Measurements from ENCODE around the gene FAAP20. TPM values are rescaled to one million over a fixed set of nuclear protein-coding genes. Genes with fewer than 3 reads are reported as not detected.

Gene FAAP20
- total and polyA plus RNA-seq, 10 of the 15 experiments (the other 5 are each of a cell fraction or from before 2014, with no cell fraction given): 0.79 to 91.8 (median 20.9) TPM

GRCh38 chr1:2173546-2174347 lies 20.8 kb downstream of the FAAP20 start:
- WGBS (ENCODE audit: insufficient coverage, insufficient replicate concordance, low lambda C conversion rate, missing lambda C conversion rate): 73% methylated on average over 37 of the region's 37 CpGs
- TF ChIP-seq ZNF24 (IDR thresholded peaks at IDR 0.05) (no peak), IKZF1 (conservative IDR thresholded peaks at IDR 0.05) (no peak), ZNF207 (IDR thresholded peaks at IDR 0.05; ENCODE audit: borderline replicate concordance) (no peak), GABPA (IDR thresholded peaks at IDR 0.05; ENCODE audit: low read depth) (no peak), SUZ12 (IDR thresholded peaks at IDR 0.05; ENCODE audit: unreplicated experiment) (no peak), EP300 (IDR thresholded peaks at IDR 0.05; ENCODE audit: borderline replicate concordance in 1 of 2, control insufficient read depth in 1 of 2, low read depth in 2 of 2, low read length in 2 of 2) (no peak), EGR1 (IDR thresholded peaks at IDR 0.05; ENCODE audit: borderline replicate concordance in 1 of 2, low read depth in 2 of 2, low read length in 2 of 2) (no peak), RB1 (IDR thresholded peaks at IDR 0.05; ENCODE audit: borderline replicate concordance) (no peak)
- no peak; the same call in 1 of the 3 replicates for ATAC-seq
- Histone ChIP-seq H3K27ac (ENCODE audit: control insufficient read depth, insufficient read depth) (no peak overlapping the region), H3K9ac (ENCODE audit: control insufficient read depth, insufficient read depth, low read length) (no peak overlapping the region), H2AFZ (ENCODE audit: control insufficient read depth, low read depth, low read length) (no peak overlapping the region), H3K36me3 (ENCODE audit: control insufficient read depth in 2 of 2, insufficient read depth in 2 of 2, low read length in 1 of 2) (no peaks in the 10 kb centered on the region), H3K79me2 (ENCODE audit: control insufficient read depth, insufficient read depth, low read length) (no peaks in the 10 kb centered on the region), H3K27me3 (replicated peaks in 1 of 2; ENCODE audit: control insufficient read depth in 2 of 2, insufficient read depth in 2 of 2, low read length in 1 of 2) (no peaks in the 10 kb centered on the region), H3K4me1 (ENCODE audit: control insufficient read depth, insufficient read depth, low read length) (no peaks in the 10 kb centered on the region), H3K4me2 (ENCODE audit: control insufficient read depth, insufficient read depth) (no peak overlapping the region), H3K4me3 (no peak overlapping the region), H4K20me1 (ENCODE audit: control insufficient read depth, insufficient read depth) (no peaks in the 10 kb centered on the region), H3K9me3 (replicated peaks; ENCODE audit: control insufficient read depth, insufficient read depth, low read length) (no peaks in the 10 kb centered on the region)
- intact Hi-C loops (cut with micrococcal nuclease; ENCODE audit: unreplicated experiment): loop anchor here (5.0 kb wide), 1 partner anchor 211 kb away; no protein-coding TSS in a partner anchor
- ChIA-PET CTCF (interaction anchor here (1.0 to 1.4 kb wide), 5 partner anchors 8 to 216 kb away, joined by 3 to 5 read pairs (median 3); partner anchors contain the start of gene FAAP20), RAD21 (ENCODE audit: unreplicated experiment) (no interaction called here), SMC1A (ENCODE audit: uncharacterized antibody, unreplicated experiment) (interaction anchor here (1.3 kb wide), 1 partner anchor 81 kb away, joined by 3 read pairs; no protein-coding TSS in a partner anchor), POLR2A (no interaction called here)
- in situ Hi-C loops (cut with MboI): no loop called here
- FAIRE-seq: no peak
- BruUV-seq (replicated peaks): no TSS peak
- DNase-seq (ENCODE audit: low read depth, low spot score): no peak

Data from GM12878 (cell line).